Erythroblast (primary cell): ENCODE measurements around the gene LRP1B.

Experiments used
- GATA1 ChIP-seq: IDR thresholded peaks from 2 replicates; pipeline ENCODE4 v1.6.1; 2011; ENCODE audit warnings: low read depth, mild to moderate bottlenecking, control low read depth, low read length, moderate library complexity
- POLR2A ChIP-seq: IDR thresholded peaks from 2 replicates; pipeline ENCODE4 v1.6.1; 2011; ENCODE audit warnings: mild to moderate bottlenecking, low read length

DNA sequence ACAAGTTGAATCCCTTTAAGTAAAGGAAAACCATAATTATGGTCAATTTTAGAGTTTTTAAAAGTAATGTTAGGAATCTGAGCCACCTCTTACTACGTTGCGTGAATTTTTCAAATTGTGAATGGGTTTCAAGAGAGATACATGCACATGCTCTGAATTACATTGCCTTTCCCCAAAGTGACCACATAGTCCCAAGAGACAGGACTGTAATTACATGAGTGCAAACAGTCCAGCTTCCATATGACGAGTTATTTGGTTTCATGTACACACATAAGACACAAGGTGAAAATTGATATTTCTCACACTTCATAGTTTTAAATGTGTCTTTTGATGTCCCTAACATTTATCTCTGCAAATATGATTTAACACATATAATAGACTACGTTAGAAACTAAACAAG, 850.8 kb downstream of the LRP1B start:
- no peak for TF ChIP-seq POLR2A
- TF ChIP-seq GATA1, result no peak
